Kidney (tissue), 14 donors: ENCODE results near the gene CBFA2T3. TPM values are rescaled to one million over a fixed set of nuclear protein-coding genes. Genes with fewer than 3 reads are reported as not detected.
"Not testable (repeated sequence)": the region's sequence is repeated elsewhere in the genome, so short reads cannot be mapped to it uniquely, and the experiment has no call there.

Experiments used
- DNase-seq, 5 donors: peaks; one replicate each; pipeline ENCODE4 v3.0.0-alpha.2; 2013 to 2020
- FAIRE-seq: peaks from 2 replicates; lab custom pipeline; 2012; peaks lifted over from hg19 to GRCh38; lab: Jason Lieb, UNC
- H3K27ac ChIP-seq, 2 donors: one replicate each; pipeline ENCODE4 v1.7.0; 2013; ENCODE audit warnings: low read depth in 2 of 2, low read length in 2 of 2, inconsistent platforms in 1 of 2
- H3K27me3 ChIP-seq: one replicate; pipeline ENCODE4 v1.7.1; 2013; ENCODE audit warnings: low read length, inconsistent platforms; ENCODE audit not compliant: control insufficient read depth, insufficient read depth
- H3K36me3 ChIP-seq, 3 donors: one replicate each; pipeline versions ENCODE4 v1.7.0 to v1.7.1; 2013; ENCODE audit warnings: low read length in 3 of 3, control low read depth in 1 of 3, inconsistent platforms in 1 of 3; ENCODE audit not compliant: insufficient read depth in 3 of 3, control insufficient read depth in 2 of 3
- H3K4me1 ChIP-seq, 3 donors: one replicate each; pipeline versions ENCODE4 v1.7.0 to v1.7.1; 2013; ENCODE audit warnings: low read length in 3 of 3, inconsistent platforms in 1 of 3, low read depth in 1 of 3; ENCODE audit not compliant: control insufficient read depth in 2 of 3, insufficient read depth in 2 of 3
- H3K4me3 ChIP-seq, 3 donors: one replicate each; pipeline versions ENCODE4 v1.7.0 to v1.8.1; 2013; ENCODE audit warnings: low read length in 3 of 3, control low read depth in 1 of 3, inconsistent platforms in 1 of 3
- H3K9ac ChIP-seq, 3 donors: one replicate each; pipeline versions ENCODE4 v1.7.0 to v1.7.1; 2013; ENCODE audit warnings: low read length in 3 of 3, control low read depth in 1 of 3, inconsistent platforms in 1 of 3
- H3K9me3 ChIP-seq, 3 donors: one replicate each; pipeline versions ENCODE4 v1.7.0 to v1.7.1; 2013; ENCODE audit warnings: low read length in 3 of 3, control low read depth in 1 of 3, inconsistent platforms in 1 of 3; ENCODE audit not compliant: control insufficient read depth in 2 of 3, insufficient read depth in 1 of 3
- CTCF ChIP-seq: IDR thresholded peaks from 3 replicates; pipeline ENCODE4 v1.5.1; 2012; ENCODE audit warnings: mild to moderate bottlenecking, moderate library complexity, borderline replicate concordance; ENCODE audit not compliant: insufficient read depth; ENCODE audit errors: extremely low read depth
- intact Hi-C: fragments of 100-400 bp; cut with DNase I; formaldehyde crosslinking; loops from one replicate; pipeline ENCODE4 v1.11.1; 2022
- polyA plus RNA-seq: library from polyadenylated mRNA; stranded (reverse); fragments of 350-450 nt; fragmentation: Illumina TruSeq; extraction: RNeasy Lipid Tissue Mini Kit (QIAGEN cat#74804); gene quantifications from one replicate; pipeline ENCODE4 v1.2.3, GENCODE V29; 2014; ENCODE audit warnings: low read depth, low replicate concordance; ENCODE audit not compliant: insufficient read depth
- total RNA-seq: library from RNA; stranded (reverse); fragmentation: NEBNext Ultra II Directional; extraction: Animal tissue kit (Norgen Biotek cat#: 25700); gene quantifications from one replicate; pipeline ENCODE4 v1.2.1, GENCODE V29; 2021
- donor health status: control.
- donor health status: control.
- donor health status: control.
- donor health status: control.
- donor health status: control.
- donor health status: DM: yes; HTN: yes; CAD: no.
- donor health status: Normal renal cell carcinoma (clear cell type).

The CBFA2T3 gene
- total and polyA plus RNA-seq, 2 donors from 2014 or later: 0.75 to 8.0 TPM

DNA sequence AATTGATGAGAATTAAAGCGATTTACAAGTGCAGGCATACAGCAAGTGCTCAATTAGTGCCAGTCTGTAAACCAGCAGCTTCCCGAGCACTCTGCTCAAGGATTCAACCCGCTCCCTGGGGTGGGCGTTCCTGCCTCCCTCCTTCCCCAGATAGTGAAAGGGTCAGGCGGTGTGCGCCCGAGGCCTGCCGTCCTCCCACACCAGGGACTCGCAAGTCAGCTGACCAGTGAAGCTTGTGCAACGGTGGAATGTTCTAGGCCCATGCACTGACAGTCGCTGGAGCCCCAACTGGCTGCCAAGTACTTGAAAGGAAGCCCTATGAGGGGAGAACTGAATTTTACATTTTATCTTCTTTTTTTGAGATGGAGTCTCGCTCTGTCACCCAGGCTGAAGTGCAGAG, 57.1 kb downstream of the CBFA2T3 start:
- Histone ChIP-seq H3K27me3 (no peaks in the 10 kb centered on the region), H3K4me3 (no peak overlapping the region)
- no peak for FAIRE-seq

DNA sequence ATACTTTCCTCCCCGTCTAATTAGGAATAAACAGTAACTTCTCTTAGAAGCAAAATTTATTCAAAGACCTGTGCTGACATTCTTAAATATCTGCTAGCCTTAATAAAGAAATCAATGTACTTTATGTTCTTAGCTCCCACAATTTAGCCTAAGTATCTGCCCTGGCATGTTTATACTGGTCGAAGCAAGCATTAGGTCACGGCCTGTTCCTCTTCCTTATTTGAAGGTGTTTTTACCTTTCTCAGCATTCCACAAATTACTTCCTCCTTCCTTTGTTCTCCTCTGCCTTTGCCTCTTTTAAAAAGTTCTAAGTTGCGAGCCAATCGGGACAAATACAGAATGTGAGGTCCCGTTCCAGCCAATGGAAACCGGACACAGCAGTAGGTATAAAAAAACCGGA, 58.1 kb downstream of the CBFA2T3 start:
- H3K9me3 ChIP-seq, FAIRE-seq, H3K27me3 ChIP-seq, H3K4me3 ChIP-seq, intact Hi-C loops, H3K4me1 ChIP-seq, H3K9ac ChIP-seq, H3K36me3 ChIP-seq, DNase-seq, H3K27ac ChIP-seq: not testable (repeated sequence)

More for the DNA sequence above, 57.1 kb downstream of the CBFA2T3 start:
- intact Hi-C loops: no loop called here
- peaks cover 0 to 8% (median 0%) of the 10 kb centered on the region in 3 donors for H3K4me1 ChIP-seq
- TF ChIP-seq CTCF: no peak
- no peak overlapping the region for H3K27ac ChIP-seq
- H3K36me3 ChIP-seq: no peaks in the 10 kb centered on the region
- H3K9me3 ChIP-seq: no peaks in the 10 kb centered on the region
- DNase-seq: no peak
- H3K9ac ChIP-seq: no peak overlapping the region

GRCh38 chr16:88917915-88918627, 58.9 kb downstream of the CBFA2T3 start:
- Histone ChIP-seq H3K9me3 (no peaks in the 10 kb centered on the region), H3K4me1 (peaks cover 0 to 8% (median 0%) of the 10 kb centered on the region in 3 donors), H3K27ac (no peak overlapping the region), H3K9ac (no peak overlapping the region), H3K27me3 (no peaks in the 10 kb centered on the region), H3K4me3 (no peak overlapping the region), H3K36me3 (no peaks in the 10 kb centered on the region)
- DNase-seq: no peak
- intact Hi-C loops: no loop called here
- TF ChIP-seq CTCF: no peak
- no peak for FAIRE-seq

DNA sequence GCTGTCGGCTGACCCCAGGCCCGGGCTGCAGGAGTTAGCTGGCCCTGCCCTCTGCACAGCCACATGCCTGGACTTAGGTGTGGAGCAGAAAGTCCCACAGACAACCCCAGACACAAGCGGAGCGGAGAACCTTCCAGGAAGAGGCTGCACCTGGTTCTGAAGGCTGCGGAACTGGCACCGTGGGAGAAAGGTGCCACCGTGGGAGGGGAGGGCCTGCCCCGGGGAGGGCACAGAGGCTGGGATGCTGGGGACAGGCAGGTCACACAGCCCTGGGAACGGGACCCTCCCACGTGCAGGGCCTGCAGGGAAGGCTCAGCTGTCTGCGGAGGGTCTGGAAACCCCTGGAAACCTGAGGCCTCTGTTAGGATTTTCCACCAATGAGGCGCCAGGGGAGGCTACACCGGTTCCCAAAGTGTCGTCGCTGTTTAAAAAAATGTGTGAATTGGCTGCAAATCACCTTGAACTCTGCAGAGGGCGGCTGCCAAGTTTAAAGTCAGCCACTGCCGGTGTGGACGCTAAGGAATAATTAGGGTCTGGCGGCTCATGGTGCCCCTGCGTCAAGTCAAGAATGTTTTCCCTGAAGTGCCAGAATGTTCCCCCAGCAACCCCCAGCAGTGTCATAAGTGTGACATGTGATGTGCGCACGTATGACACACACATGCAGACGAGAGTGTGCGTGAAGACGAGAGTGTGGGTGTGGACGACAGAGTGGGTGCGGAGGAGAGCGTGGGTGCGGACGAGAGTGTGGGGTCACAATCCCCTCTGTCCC, 59.7 kb downstream of the CBFA2T3 start:
- DNase-seq (peak in 4 of 5 donors; percentile 83 to 91 (median 86)), FAIRE-seq (no peak)
- Histone ChIP-seq H3K4me1 (peaks cover 0 to 7% (median 0%) of the 10 kb centered on the region in 3 donors), H3K9me3 (no peaks in the 10 kb centered on the region), H3K27me3 (no peaks in the 10 kb centered on the region), H3K36me3 (no peaks in the 10 kb centered on the region), H3K27ac (no peak overlapping the region), H3K9ac (no peak overlapping the region), H3K4me3 (no peak overlapping the region)
- TF ChIP-seq CTCF: no peak
- intact Hi-C loops: no loop called here
